K562 (cell line): ENCODE measurements around the gene CLPSL1. TPM values are rescaled to one million over a fixed set of nuclear protein-coding genes. Genes with fewer than 3 reads are reported as not detected.

Experiments
- ATAC-seq: fragments of 200-7000 bp; cut with Tn5 transposase; 3 replicates; pipeline ENCODE4 v1.9.1; 2020; ENCODE audit warnings: moderate library complexity
- BruUV-seq: library from RNA; stranded (reverse); fragments of 400-500 nt; replicated peaks from 2 replicates; lab custom pipeline; 2021; lab: Mats Ljungman, UMichigan
- CTCF ChIA-PET: fragments of 300-600 bp; formaldehyde crosslinking; extraction: SDS; loops from one replicate; lab custom pipeline; 2021; ENCODE audit warnings: low intra/inter-chr PET ratio; lab: Yijun Ruan, JAX
- POLR2A ChIA-PET: fragments of 300-600, 350-650 bp; sonication (Branson Sonifier 250); formaldehyde crosslinking; extraction: SDS; loops from one replicate; lab custom pipeline; 2021; ENCODE audit warnings: antibody characterized with exemption, inconsistent platforms; lab: Yijun Ruan, JAX
- DNase-seq, 4 experiments: peaks; one replicate each; pipeline versions ENCODE4 v3.0.0 to v3.0.0-alpha.2; 2011 to 2018; ENCODE audit warnings: low spot score in 3 of 4, mixed read lengths in 3 of 4; ENCODE audit errors: extremely low read depth in 1 of 4
- FAIRE-seq: peaks from 2 replicates; lab custom pipeline; 2011; peaks lifted over from hg19 to GRCh38; lab: Jason Lieb, UNC
- H2AFZ ChIP-seq: 2 replicates; pipeline ENCODE4 v1.6.0; 2011; ENCODE audit warnings: low read depth, low read length, control low read depth, inconsistent platforms
- H3K27ac ChIP-seq: fragments of 200-600 bp; 3 replicates; pipeline ENCODE4 v1.8.0; 2011; ENCODE audit warnings: low read depth, mild to moderate bottlenecking, control low read depth, inconsistent platforms, low read length, moderate library complexity, mixed read lengths; ENCODE audit errors: extremely low read depth
- H3K27me3 ChIP-seq, 2 experiments: fragments of 300-600 bp in 1 of 2; 2 replicates in 1 of 2; 3 replicates in 1 of 2; pipeline versions ENCODE4 v1.6.0 to v1.8.0; 2011; ENCODE audit warnings: inconsistent platforms in 2 of 2, low read length in 2 of 2, mild to moderate bottlenecking in 1 of 2, mixed read lengths in 1 of 2, moderate library complexity in 1 of 2; ENCODE audit not compliant: control insufficient read depth in 2 of 2, insufficient read depth in 2 of 2
- H3K36me3 ChIP-seq: fragments of 300-600 bp; 3 replicates; pipeline ENCODE4 v1.8.0; 2011; ENCODE audit warnings: mild to moderate bottlenecking, low read length, inconsistent platforms; ENCODE audit not compliant: control insufficient read depth, insufficient read depth
- H3K4me1 ChIP-seq, 2 experiments: fragments of 200-600 bp in 1 of 2; replicated peaks in 1 of 2; 2 replicates in 1 of 2; 3 replicates in 1 of 2; pipeline versions ENCODE4 v1.5.1 to v1.8.0; 2011; ENCODE audit warnings: inconsistent platforms in 2 of 2, low read length in 2 of 2, mild to moderate bottlenecking in 1 of 2, mixed read lengths in 1 of 2, moderate library complexity in 1 of 2; ENCODE audit not compliant: control insufficient read depth in 2 of 2, insufficient read depth in 2 of 2
- H3K4me2 ChIP-seq: 2 replicates; pipeline ENCODE4 v1.6.1; 2011; ENCODE audit warnings: low read length, control low read depth, inconsistent platforms, mixed read lengths; ENCODE audit not compliant: insufficient read depth
- H3K4me3 ChIP-seq: fragments of 200-600 bp; sonication (generic), shearing (Covaris generic); 2 replicates; pipeline ENCODE4 v1.5.1; 2016; ENCODE audit warnings: control low read depth, inconsistent platforms
- H3K79me2 ChIP-seq: fragments of 200-600 bp; 3 replicates; pipeline ENCODE4 v1.8.0; 2011; ENCODE audit warnings: low read length, inconsistent platforms; ENCODE audit not compliant: control insufficient read depth, insufficient read depth
- H3K9ac ChIP-seq, 2 experiments: 2 replicates each; pipeline versions ENCODE4 v1.6.0 to v1.6.1; 2011; ENCODE audit warnings: low read depth in 2 of 2, low read length in 2 of 2, control low read depth in 1 of 2, inconsistent platforms in 1 of 2, mild to moderate bottlenecking in 1 of 2, mixed read lengths in 1 of 2; ENCODE audit not compliant: insufficient read depth in 1 of 2
- H3K9me1 ChIP-seq: one replicate; pipeline ENCODE4 v1.6.0; 2011; ENCODE audit warnings: inconsistent platforms, mild to moderate bottlenecking, low read length, moderate library complexity; ENCODE audit not compliant: control insufficient read depth, insufficient read depth
- H3K9me3 ChIP-seq: replicated peaks from 2 replicates; pipeline ENCODE4 v1.5.1; 2011; ENCODE audit warnings: low read depth, low read length, inconsistent platforms; ENCODE audit not compliant: control insufficient read depth, insufficient read depth
- H4K20me1 ChIP-seq: replicated peaks from 2 replicates; pipeline ENCODE4 v1.6.1; 2011; ENCODE audit warnings: low read length, inconsistent platforms, mixed read lengths; ENCODE audit not compliant: control insufficient read depth, insufficient read depth
- ETV6 ChIP-seq, 3 experiments: fragments of 150-350 bp in 1 of 3; sonication (generic) in 1 of 3; formaldehyde crosslinking in 1 of 3; IDR thresholded peaks; 2 replicates each; pipeline versions ENCODE4 v1.6.1 to v1.8.0; 2014 to 2022; ENCODE audit warnings: borderline replicate concordance in 2 of 3, low read depth in 2 of 3, antibody characterized with exemption in 1 of 3, low read length in 1 of 3, mild to moderate bottlenecking in 1 of 3, missing genetic modification reagents in 1 of 3
- HLTF ChIP-seq: fragments of 450-650 bp; IDR thresholded peaks from 2 replicates; pipeline ENCODE4 v1.6.1; 2016
- KHSRP ChIP-seq: fragments of 450-650 bp; IDR thresholded peaks from 2 replicates; pipeline ENCODE4 v1.6.1; 2017
- MTA3 ChIP-seq: fragments of 450-650 bp; formaldehyde crosslinking; IDR thresholded peaks from 2 replicates; pipeline ENCODE4 v1.6.1; 2017; ENCODE audit warnings: mild to moderate bottlenecking, borderline replicate concordance
- NONO ChIP-seq, 2 experiments: fragments of 200-400 bp in 1 of 2; fragments of 450-650 bp in 1 of 2; formaldehyde crosslinking in 1 of 2; IDR thresholded peaks; 2 replicates each; pipeline ENCODE4 v1.6.1; 2017; ENCODE audit warnings: low read depth in 2 of 2, mild to moderate bottlenecking in 2 of 2, moderate library complexity in 2 of 2, low read length in 1 of 2
- PKNOX1 ChIP-seq: fragments of 450-650 bp; IDR thresholded peaks from 2 replicates; pipeline ENCODE4 v1.6.1; 2016
- POLR2A ChIP-seq: fragments of 450-650 bp; conservative IDR thresholded peaks from 2 replicates; pipeline ENCODE4 v1.6.1; 2016
- RFX5 ChIP-seq: IDR thresholded peaks from 2 replicates; pipeline ENCODE4 v1.6.1; 2011; ENCODE audit warnings: low read depth, mild to moderate bottlenecking, improper control_type of control experiment, low read length
- TAF1 ChIP-seq: IDR thresholded peaks from 2 replicates; pipeline ENCODE4 v1.6.1; 2011; ENCODE audit warnings: mild to moderate bottlenecking, low read length, moderate library complexity; ENCODE audit not compliant: insufficient read depth, control insufficient read depth, severe bottlenecking; ENCODE audit errors: extremely low read depth
- ZBTB43 ChIP-seq: sonication (generic); formaldehyde crosslinking; IDR thresholded peaks from 2 replicates; pipeline ENCODE4 v1.8.0; 2023; ENCODE audit warnings: mild to moderate bottlenecking, missing genetic modification reagents
- WGBS: fragments of 100-300 bp; shearing (Covaris generic); methylation state at CpG from one replicate; pipeline ENCODE4 v1.1.6; 2016; ENCODE audit warnings: low coverage, mixed read lengths; ENCODE audit not compliant: insufficient coverage; ENCODE audit errors: missing lambda C conversion rate; 5-methylcytosine and 5-hydroxymethylcytosine counted together
- in situ Hi-C: fragments of 300-500 bp; cut with MboI; formaldehyde crosslinking; loops from 4 replicates; pipeline ENCODE4 v1.15.0; 2018; ENCODE audit warnings: inconsistent platforms, mixed read lengths
- intact Hi-C: fragments of 100-400 bp; cut with micrococcal nuclease; formaldehyde crosslinking; loops from 2 replicates; pipeline ENCODE4 v1.14.2; 2022
- polyA plus RNA-seq, 8 experiments: library from polyadenylated mRNA; depleted of rRNA in 4 of 8; stranded (reverse) in 5 of 8; unstranded in 3 of 8; fragments of >200 nt; fragmentation: Nextera tagmentation in 2 of 8; fragmentation: Illumina TruSeq in 1 of 8; extraction: Ambion mirVana in 2 of 8; extraction: Trizol in 1 of 8; gene quantifications; 2 replicates each; pipeline versions ENCODE4 v1.2.1 to v1.2.3, GENCODE V29; 2011 to 2014; ENCODE audit warnings: inconsistent platforms in 1 of 8, missing spikeins in 1 of 8
- total RNA-seq, 7 experiments: library from RNA; depleted of rRNA in 6 of 7; stranded (reverse); fragments of >200 nt in 6 of 7; fragmentation: Illumina TruSeq in 2 of 7; extraction: Trizol in 2 of 7; gene quantifications; 2 replicates each; pipeline versions ENCODE4 v1.2.1 to v1.2.3, GENCODE V29; 2011 to 2021; ENCODE audit warnings: low replicate concordance in 1 of 7

The CLPSL1 gene
- total and polyA plus RNA-seq, 9 of the 15 experiments (the other 6 are each of a cell fraction or from before 2014, with no cell fraction given) = not detected

DNA sequence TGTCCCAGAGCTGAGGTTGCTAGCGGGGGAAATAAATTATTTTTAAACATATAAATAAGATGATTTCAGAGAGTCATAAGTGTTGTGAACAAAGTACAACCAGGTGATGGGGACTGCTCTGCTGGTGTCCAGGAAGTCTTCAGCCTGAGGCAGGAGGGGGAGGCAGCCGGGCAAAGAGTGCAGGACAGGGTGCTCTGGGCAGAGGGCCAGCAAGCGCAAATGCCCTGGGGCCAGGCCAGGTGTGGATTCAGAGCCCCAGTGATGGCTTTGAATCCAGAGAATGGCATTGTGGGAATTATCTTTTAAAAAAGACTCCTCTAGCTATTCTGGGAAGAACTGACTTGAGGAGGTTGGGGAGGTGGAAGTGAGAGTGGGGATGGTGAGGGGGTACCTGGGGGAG, 1.6 kb downstream of the CLPSL1 start:
- Histone ChIP-seq H2AFZ (no peak overlapping the region), H3K27me3 (peaks cover 42 to 69% of the 10 kb centered on the region in 2 experiments), H3K27ac (no peak overlapping the region), H3K4me1 (peaks cover 0 to 6% of the 10 kb centered on the region in 2 experiments; a peak in 3 of 5 replicates), H3K36me3 (no peaks in the 10 kb centered on the region), H3K4me2 (no peak overlapping the region), H3K9me3 (no peaks in the 10 kb centered on the region), H3K9me1 (no peaks in the 10 kb centered on the region), H4K20me1 (peaks cover 4% of the 10 kb centered on the region; the same call in 1 of the 2 replicates), H3K79me2 (no peaks in the 10 kb centered on the region), H3K9ac (no peak overlapping the region), H3K4me3 (no peak overlapping the region)
- ChIA-PET POLR2A (interaction anchor here (0.6 kb wide), 1 partner anchor 12 kb away, joined by 3 read pairs; no protein-coding TSS in a partner anchor), CTCF (no interaction called here)
- 5% methylated on average over 3 of the region's 3 CpGs for WGBS
- in situ Hi-C loops = no loop called here
- ATAC-seq (no peak), DNase-seq (peak in 2 of 4 experiments; percentile 4 to 10), FAIRE-seq (no peak)
- BruUV-seq = no TSS peak
- intact Hi-C loops = no loop called here
- no peak for TF ChIP-seq ZBTB43
- TF ChIP-seq MTA3 = no peak
- no peak for TF ChIP-seq ETV6 (IDR thresholded peaks at IDR 0.05; ENCODE audit: borderline replicate concordance in 1 of 2, low read depth in 2 of 2, low read length in 1 of 2)
- no peak for TF ChIP-seq ETV6 (CRISPR knock-in tag; IDR thresholded peaks at IDR 0.05; ENCODE audit: borderline replicate concordance)
- no peak for TF ChIP-seq RFX5
- no peak for TF ChIP-seq PKNOX1
- no peak for TF ChIP-seq TAF1
- no peak for TF ChIP-seq NONO (IDR thresholded peaks at IDR 0.05; ENCODE audit: low read depth in 2 of 2, low read length in 1 of 2)
- no peak for TF ChIP-seq HLTF
- TF ChIP-seq POLR2A = no peak
- no peak for TF ChIP-seq KHSRP
